ENCODE measurements around the gene SLC5A3.

Gene SLC5A3

DNA sequence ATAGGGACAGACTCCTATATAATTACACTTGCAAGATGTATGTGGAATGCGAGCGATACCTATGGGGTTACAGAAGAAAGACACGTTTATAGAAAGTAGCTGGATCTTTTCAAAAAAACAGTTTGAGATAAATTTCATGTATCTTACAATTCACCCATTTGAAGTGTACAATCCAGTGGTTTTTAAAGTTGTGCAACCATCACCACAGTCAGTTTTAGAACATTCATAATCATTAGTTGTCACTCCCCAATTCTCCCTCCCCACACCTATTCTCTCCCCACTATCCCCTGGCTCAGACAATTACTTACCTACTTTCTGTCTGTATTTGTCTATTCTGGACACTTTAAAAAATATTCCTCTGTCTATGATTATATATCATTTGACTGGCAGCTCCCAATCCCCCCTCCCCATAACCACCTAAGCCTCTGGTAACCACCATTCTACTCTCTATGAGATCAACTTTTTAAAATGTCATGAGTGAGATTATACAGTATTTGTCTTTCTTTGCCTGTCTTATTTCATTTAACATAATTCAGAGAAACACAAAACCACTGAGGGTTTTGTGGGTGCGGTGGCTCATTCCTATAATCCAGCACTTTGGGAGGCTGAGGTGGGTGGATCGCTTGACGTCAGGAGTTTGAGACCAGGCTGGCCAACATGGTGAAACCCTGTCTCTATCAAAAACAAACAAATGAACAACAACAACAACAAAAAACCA is 39.1 kb downstream of the SLC5A3 start:
- no peak for DNase-seq (ENCODE audit: low read depth)
- H3K4me3 ChIP-seq (ENCODE audit: low read length): no peak overlapping the region
- TF ChIP-seq, protein P1, sequence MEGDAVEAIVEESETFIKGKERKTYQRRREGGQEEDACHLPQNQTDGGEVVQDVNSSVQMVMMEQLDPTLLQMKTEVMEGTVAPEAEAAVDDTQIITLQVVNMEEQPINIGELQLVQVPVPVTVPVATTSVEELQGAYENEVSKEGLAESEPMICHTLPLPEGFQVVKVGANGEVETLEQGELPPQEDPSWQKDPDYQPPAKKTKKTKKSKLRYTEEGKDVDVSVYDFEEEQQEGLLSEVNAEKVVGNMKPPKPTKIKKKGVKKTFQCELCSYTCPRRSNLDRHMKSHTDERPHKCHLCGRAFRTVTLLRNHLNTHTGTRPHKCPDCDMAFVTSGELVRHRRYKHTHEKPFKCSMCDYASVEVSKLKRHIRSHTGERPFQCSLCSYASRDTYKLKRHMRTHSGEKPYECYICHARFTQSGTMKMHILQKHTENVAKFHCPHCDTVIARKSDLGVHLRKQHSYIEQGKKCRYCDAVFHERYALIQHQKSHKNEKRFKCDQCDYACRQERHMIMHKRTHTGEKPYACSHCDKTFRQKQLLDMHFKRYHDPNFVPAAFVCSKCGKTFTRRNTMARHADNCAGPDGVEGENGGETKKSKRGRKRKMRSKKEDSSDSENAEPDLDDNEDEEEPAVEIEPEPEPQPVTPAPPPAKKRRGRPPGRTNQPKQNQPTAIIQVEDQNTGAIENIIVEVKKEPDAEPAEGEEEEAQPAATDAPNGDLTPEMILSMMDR (conservative IDR thresholded peaks at IDR 0.05; ENCODE audit: low read depth, low read length): no peak

DNA sequence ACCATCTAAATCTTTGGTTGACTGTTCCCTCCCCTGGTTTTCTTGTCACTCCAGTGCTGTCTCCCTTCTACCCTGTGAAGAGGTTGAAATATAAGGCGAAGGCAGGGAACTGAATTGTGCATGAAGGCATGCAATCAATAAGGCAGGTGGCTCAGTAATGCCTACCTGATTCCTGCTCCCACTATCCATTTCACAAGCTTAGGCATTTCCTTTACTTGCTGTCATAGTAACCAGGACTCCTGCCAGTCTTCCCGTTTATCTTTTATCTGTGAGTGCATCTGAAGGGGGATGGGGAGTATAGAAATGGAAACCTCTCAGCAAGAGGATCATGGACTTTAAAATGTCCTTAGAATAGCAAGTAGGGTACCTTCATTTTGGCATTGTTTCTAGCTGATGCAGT is 40.5 kb downstream of the SLC5A3 start:
- TF ChIP-seq, protein P1 (conservative IDR thresholded peaks at IDR 0.05; ENCODE audit: low read depth, low read length): no peak
- no peak for DNase-seq (ENCODE audit: low read depth)
- no peak overlapping the region for H3K4me3 ChIP-seq (ENCODE audit: low read length)

DNA sequence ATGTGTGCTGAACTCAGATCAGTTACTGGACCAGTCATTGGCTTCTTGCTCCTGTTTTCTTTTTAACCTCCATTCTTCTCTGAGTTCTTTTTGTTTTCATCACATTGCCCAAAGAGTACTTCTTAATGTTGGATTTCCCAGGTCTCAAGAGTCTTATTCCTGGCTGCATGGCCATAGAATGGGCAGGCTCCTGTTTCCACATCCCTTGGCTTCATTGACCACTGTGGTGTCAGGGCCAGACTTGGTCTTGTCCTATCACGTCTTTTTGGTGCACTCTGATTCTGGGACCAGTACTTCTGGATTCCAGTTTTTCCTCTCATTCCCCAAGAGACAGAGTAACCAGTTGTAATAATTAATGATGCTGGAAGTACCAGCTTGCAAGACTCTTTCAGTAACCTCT is 41.8 kb downstream of the SLC5A3 start:
- no peak for DNase-seq (ENCODE audit: low read depth)
- H3K4me3 ChIP-seq (ENCODE audit: low read length): no peak overlapping the region
- TF ChIP-seq, protein P1 (conservative IDR thresholded peaks at IDR 0.05; ENCODE audit: low read depth, low read length): no peak

DNA sequence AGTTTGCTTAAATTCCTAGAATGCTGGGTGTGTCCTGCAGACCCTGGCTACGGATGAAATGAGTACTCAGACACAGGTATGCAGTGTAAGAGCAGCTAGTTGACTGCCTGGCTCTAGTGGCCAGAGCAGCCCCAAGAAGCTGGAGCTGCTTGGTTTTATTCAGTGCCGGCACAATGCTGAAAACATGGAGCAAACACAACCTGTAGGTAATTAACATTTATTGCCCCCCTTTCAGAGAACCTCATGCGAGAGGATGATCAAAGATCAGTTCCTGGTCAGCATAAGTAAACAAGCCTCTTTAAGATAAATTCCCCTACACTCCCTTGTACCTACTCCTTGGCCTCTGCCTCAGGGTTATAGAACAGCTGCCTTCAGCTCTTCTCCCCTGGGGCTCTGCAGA is 43.2 kb downstream of the SLC5A3 start:
- no peak overlapping the region for H3K4me3 ChIP-seq (ENCODE audit: low read length)
- DNase-seq (ENCODE audit: low read depth): no peak
- TF ChIP-seq, protein P1 (conservative IDR thresholded peaks at IDR 0.05; ENCODE audit: low read depth, low read length): no peak

DNA sequence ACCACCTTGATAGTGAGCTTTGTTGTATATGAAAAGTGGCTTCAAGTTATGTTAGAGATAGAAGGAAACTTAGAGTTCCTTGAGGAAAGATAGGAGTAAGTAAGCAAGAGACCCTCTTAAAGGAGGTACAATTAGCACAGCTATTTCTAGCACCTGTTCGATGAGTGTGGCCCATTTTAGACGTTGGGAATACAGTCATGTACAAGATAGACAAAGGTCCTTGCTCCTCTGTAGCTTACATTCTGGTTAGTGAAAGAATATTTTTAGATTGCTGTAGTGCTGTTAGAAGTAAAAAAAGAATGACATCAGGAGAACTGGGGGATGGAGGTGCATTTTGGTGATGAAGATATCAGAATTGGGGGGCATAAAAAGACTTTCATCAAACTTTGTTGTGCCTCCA is 47.5 kb downstream of the SLC5A3 start:
- H3K4me3 ChIP-seq (ENCODE audit: low read length): no peak overlapping the region
- TF ChIP-seq, protein P1 (conservative IDR thresholded peaks at IDR 0.05; ENCODE audit: low read depth, low read length): no peak
- DNase-seq (ENCODE audit: low read depth): no peak

DNA sequence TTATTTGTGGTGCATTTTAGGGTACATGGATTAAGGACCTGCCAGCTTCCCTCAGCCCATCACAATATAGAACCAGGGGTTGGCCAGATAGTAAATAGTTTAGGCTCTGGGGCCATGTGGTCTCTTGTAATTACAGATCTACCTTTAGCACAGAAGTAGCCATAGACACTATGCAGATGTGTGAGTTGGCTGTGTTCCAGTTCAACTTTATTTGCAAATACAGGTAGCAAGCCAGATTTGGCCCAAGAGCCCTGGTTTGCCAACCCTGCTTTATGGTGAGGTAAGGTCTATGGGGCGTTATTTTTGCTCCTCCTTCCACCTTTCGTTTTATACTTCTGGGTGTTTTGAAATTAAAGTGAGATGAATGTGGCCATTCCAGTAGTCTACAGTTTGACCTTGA is 48.7 kb downstream of the SLC5A3 start:
- no peak overlapping the region for H3K4me3 ChIP-seq (ENCODE audit: low read length)
- no peak for DNase-seq (ENCODE audit: low read depth)
- TF ChIP-seq, protein P1 (conservative IDR thresholded peaks at IDR 0.05; ENCODE audit: low read depth, low read length): no peak

Measured in retinal pigment epithelial cell (primary cell).